Measurements from ENCODE around the gene MXRA7.

DNA sequence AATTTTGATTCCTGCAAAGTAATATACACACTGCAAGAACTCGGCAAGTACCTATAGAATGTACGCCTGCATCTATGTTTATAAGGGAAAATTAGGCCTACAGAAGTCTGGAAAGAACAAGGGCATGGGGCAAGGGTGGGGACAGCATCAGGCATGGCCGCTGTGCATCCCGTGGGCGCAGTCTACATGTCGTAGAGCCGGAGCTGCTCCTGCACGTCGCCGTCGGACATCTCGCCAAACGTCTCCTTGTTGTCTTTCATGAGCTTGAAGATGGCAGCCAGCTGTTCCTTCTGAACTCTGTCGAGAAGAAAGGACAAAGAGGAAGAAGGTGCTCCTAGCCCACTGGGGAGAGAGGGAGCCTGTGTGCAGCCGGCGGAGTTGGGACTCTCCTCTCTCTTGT, 33.4 kb downstream of the MXRA7 start:
- no peak for TF ChIP-seq CTCF (IDR thresholded peaks at IDR 0.05)
- TF ChIP-seq POLR2A (IDR thresholded peaks at IDR 0.05), result no peak
